GM19395 (cell line): ENCODE results near the gene GPR162.

Experiments used
- ATAC-seq: cut with Tn5 transposase; IDR thresholded peaks from one replicate; pipeline ENCODE4 v1.9.1; 2021; ENCODE audit warnings: mild to moderate bottlenecking, moderate library complexity; ENCODE audit not compliant: unreplicated experiment

Gene GPR162

DNA sequence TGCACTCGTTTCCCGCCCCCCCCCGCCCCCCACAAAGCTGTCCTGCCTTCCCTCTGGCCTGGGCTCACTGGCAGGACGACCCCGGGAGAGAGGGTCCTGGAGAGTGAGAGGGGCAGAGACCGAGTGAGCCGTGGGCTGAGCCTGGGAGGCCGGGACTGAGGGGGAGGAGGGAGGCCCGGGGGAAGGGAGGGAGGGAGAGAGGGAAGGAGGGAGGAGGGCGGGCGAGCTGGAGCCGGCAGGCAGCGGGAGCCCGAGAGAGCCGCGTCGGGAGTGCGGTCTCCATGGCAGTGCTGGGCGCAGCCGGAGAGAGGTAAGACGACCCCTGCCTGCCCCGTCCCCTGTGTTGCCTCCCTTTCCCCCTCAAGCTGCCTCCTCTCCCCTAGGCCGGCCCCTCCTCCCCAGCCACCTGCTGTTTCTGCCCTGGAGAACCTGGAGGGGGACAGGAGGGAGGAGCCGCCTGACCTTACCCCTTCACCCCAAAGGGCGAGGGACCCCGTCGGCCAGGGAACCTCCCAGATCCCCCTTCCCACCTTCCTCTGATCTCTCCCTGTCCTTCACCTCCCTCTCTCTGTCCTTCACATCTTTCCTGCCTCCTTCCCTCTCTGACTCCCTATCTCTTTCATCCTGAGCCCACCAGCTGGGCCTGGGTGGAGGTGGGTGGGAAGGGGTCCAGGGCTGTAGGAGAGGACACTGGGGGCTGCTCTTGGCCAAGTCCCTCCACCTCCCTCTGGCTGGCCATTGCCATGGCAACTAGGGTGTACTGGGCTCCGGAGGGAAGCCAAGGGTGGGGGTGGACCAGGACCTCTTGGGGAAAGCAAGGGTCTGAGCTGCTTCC lies at the start of gene GPR162:
GPR162 (plus strand) TSS at position 231 of the 835 bp plus-strand sequence. CDS start 2,078 bp downstream, outside the sequence.
- no peak for ATAC-seq

DNA sequence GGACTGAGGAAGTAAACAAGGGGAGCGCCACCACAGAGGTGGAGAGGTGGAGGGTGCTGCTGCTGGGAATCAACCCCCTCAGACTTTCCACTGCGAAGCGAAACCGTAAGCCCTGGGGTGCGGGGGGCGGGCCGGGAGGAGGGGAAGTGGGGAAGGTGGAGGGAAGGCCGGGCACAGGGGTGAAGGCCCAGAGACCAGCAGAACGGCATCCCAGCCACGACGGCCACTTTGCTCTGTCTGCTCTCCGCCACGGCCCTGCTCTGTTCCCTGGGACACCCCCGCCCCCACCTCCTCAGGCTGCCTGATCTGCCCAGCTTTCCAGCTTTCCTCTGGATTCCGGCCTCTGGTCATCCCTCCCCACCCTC lies 49.3 kb upstream of the GPR162 start, which contains the start of gene LAG3:
LAG3 (plus strand) TSS at position 190 of the 365 bp plus-strand sequence. CDS start 333 bp downstream, outside the sequence.
- ATAC-seq, result no peak

DNA sequence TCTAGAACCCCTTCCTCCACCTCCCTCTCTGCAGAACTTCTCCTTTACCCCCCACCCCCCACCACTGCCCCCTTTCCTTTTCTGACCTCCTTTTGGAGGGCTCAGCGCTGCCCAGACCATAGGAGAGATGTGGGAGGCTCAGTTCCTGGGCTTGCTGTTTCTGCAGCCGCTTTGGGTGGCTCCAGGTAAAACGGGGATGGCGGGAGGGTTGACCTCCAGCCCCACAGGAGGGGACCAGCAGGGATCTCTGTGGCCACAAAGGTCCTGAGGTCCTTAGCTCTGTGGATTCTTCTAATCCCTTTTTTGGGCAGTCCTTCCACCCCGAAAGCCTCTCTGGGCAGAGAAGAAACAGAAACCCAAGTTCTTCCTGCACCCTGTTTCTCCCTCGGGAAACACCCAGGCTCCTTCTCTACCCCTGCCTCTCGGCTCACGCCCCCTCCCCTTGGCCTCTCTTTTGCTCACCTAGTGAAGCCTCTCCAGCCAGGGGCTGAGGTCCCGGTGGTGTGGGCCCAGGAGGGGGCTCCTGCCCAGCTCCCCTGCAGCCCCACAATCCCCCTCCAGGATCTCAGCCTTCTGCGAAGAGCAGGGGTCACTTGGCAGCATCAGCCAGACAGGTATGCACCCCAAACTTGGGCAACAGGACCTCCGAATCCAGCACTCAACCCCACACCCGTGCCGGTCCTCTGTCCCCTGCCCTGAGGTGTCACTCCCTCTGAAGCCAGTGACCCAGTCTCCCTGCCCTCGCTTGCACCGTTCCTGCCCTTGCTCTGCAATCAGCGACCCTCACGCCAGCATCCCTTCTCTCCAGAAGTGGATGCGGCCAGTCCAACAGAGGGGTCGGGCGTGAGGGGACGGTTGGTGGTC lies 48.7 kb upstream of the GPR162 start:
- no peak for ATAC-seq

DNA sequence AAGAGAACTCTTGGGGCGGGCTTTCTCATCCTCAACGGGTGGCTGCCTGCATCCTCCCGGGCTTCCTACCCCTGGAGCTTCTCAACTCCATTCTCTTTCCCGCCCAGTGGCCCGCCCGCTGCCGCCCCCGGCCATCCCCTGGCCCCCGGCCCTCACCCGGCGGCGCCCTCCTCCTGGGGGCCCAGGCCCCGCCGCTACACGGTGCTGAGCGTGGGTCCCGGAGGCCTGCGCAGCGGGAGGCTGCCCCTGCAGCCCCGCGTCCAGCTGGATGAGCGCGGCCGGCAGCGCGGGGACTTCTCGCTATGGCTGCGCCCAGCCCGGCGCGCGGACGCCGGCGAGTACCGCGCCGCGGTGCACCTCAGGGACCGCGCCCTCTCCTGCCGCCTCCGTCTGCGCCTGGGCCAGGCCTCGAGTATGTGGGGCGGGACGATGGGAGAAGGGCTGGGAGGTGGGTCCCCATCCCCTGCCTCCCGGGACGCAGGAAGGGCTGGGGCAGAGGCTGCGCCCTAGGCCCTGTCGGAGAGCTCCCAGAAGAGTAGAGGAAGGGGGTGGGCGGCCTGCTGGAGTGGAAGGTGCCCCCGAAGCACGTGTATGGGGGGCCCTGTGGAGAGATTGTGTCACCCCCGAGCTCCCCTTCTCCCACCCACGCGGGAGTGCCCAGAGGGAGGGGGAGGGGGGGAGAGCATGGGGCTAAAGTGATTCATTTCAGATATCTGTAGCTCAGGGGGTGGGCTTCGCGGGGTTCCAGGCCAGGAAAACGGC lies 47.9 kb upstream of the GPR162 start:
- ATAC-seq, result no peak

- ATAC-seq, result no peak
Observed at GRCh38 chr12:6774499-6775062, 47.0 kb upstream of the GPR162 start.

DNA sequence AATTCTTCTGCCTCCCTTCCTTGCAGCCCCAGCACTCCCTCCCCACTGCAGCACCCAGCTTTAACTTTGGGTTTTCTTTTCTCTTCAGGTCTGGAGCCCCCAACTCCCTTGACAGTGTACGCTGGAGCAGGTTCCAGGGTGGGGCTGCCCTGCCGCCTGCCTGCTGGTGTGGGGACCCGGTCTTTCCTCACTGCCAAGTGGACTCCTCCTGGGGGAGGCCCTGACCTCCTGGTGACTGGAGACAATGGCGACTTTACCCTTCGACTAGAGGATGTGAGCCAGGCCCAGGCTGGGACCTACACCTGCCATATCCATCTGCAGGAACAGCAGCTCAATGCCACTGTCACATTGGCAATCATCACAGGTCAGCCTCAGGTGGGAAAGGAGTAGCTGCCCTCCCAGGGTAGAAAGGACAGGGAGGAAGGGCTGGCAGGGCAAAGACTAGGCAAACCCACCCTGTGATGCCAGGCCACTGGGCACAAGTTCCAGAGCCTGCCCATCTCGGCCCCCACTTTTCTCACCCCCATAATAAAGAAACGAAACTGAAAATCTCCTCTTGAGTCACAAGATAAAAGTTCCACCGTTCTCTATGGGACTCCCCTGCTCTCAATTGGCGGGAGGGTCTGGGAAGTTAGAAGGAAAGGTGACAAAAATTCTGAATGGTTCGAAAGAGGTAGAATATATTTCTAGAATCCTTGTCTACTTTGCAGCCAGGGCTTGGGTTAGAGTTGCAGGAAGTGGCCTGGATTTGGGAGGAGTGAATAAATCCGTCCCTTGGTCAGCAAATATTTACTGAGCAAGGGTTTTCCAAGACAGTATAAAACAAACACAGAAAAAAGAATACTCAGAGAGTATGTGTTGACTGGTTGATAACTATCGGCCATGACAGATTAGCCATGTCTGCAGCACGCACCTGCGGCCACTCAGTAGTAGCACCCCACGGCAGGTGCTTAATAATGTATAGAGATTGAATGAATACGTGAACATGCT lies 46.1 kb upstream of the GPR162 start:
- no peak for ATAC-seq

- no peak for ATAC-seq
Observed at GRCh38 chr12:6777386-6777785, 44.2 kb upstream of the GPR162 start.

GRCh38 chr12:6778217-6778573 lies 43.4 kb upstream of the GPR162 start:
- ATAC-seq, result no peak

DNA sequence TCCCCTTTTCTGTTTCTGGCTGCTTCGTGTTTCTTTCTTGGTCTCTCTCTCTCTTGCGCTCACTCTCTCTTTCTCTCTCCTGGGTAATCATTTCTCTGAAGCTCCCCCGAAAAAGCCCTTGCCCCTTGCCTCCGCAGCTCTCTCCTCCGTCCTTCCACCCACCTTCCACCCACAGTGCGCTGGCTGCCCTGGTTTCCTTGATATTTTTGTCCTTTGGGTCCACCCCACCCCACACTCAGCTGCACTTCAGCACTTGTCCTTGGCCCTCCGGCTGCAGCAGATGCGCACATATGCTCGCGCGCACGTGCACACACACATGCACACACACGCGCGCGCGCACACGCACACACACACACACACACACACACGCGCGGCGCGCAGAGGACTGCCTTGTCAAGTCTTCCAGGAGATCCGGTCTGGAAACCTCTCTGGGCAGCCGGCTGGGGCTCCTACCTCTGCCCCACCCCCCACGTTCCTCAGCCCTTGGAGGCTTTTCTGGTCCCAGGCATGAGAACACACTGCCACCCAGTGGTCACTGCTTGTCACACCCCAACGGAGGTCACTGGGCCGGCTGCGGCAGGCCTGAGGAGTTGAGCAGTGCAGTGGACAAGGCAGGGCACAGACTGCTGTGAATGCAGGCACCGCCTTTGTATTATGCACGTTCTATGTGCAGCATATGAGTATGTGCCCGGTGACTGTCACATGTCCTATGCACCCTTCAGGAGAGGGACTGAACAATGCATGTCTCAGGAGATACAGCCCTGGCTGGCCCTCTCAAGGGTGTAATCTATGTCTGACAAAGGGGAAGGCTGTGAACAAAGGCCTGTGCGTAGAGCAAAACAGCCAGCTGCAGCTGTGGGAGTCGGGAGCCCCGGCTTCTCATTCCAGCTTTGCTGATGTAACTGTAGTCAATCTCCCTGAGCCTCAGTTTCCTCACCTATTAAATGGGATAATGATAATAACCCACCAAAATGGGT lies 42.8 kb upstream of the GPR162 start:
- peak; percentile 88 for ATAC-seq

DNA sequence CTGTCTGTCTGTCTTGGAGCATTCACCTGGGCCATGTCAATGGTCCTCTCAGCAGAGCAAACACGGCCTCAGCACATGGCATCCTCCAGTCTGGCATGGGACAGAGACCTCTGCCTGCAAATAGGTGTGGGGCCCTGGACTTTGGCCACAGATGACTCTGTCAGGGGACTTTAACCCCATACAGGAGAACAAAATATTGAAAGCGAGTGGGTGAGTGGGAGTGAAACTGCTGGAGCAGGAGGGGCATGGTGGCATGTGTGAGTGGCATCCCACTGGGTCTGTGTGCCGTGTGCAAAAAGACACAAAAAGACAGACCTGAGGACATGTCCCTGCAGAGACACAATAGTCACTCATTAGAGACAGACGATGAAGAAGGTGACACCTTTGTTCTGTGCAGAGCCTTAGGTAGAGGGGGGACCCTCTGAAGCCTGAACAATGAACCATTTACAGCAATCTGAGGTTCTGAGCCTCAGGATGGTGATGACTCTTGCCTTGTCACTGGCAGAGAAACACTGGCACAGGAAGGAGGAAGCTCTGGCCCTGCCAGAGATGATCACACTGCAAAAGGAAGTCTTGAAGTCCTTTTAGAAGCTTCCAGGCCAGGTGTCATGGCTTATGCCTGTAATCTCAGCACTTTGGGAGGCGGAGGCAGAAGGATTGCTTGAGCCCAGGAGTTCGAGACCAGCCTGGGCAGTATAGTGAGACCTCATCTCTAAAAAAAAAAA lies 41.8 kb upstream of the GPR162 start:
- no peak for ATAC-seq

GRCh38 chr12:6780573-6780972 lies 41.0 kb upstream of the GPR162 start:
- no peak for ATAC-seq

- no peak for ATAC-seq
Observed at GRCh38 chr12:6782119-6782518, 39.5 kb upstream of the GPR162 start.

- ATAC-seq, result no peak
Observed at GRCh38 chr12:6782850-6783566, 38.6 kb upstream of the GPR162 start.

DNA sequence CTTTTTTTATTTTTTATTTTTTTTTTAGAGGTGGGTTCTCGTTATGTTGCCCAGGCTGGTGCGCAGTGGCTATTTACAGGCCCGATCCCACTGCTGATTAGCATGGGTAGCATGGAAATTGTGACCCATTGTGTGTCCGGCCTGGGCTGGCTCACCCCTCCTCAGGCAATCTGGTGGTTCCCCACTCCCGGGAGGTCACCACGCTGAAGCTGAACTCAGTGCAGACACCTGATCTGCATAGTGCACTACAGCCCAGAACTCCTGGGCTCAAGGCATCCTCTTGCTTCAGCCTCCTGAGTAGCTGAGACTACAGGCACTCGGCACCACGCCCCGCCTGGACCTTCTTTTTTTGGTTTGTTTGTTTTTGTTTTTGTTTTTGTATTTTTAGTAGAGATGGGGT lies 37.8 kb upstream of the GPR162 start:
- ATAC-seq, result no peak

DNA sequence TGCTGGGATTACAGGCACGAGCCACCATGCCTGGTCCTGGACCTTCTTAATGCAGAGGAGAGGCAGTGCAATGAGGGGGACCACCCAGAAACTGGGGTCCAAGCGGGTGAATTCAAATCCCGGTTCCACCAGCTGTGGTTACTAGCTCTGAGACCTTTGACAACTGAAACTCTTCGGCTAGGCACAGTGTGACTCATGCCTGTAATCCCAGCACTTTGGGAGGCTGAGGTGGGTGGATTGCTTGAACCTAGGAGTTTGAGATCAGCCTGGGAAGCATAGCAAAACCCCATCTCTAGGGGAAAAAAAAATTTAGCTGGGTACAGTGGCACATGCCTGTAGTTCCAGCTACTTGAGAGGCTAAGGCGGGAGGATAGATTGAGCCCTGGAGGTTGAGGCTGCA lies 37.3 kb upstream of the GPR162 start:
- ATAC-seq, result no peak

- no peak for ATAC-seq
Observed at GRCh38 chr12:6784761-6785160, 36.9 kb upstream of the GPR162 start.

DNA sequence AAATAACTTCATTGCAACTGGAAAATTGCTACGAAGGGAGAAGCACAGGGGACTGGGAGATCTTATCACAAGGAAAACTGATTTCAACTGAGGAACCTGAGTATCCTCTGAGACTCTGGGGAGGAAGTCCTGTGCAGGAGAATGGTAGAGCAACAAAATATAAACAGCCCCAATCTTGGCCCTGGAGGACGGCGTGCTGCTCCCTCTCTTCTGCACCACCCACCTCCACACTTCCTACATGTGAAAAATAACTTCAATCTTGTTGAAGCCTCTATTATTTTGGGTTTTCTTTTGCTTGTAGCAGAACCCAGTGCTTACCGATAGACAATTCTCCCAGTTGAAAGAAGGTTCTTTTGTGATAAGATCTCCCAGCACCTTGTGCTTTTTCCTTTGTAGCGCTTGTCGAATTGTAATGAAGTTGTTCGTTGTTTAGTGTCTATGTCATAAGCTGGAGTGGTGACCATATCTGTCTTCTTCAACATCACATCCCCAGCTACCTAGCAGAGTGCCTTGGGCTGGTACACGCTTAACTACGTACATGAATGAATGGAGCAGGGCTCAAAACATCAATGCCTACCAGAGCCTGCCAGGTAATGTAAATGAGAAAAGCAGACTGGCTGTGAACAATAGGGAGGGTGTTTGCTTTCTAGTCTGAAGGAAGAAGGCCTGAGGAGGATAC lies 35.1 kb upstream of the GPR162 start:
- ATAC-seq, result no peak
